ENCODE data around the gene MAML3.

Gene MAML3

GRCh38 chr4:140123666-140124377, 30.2 kb downstream of the MAML3 start:
- FAIRE-seq: no peak

- no peak for FAIRE-seq
Measured at GRCh38 chr4:140122891-140123290, 31.1 kb downstream of the MAML3 start.

- FAIRE-seq: no peak
Measured at GRCh38 chr4:140121646-140122045, 32.3 kb downstream of the MAML3 start.

GRCh38 chr4:140118931-140119640, 34.9 kb downstream of the MAML3 start:
- no peak for FAIRE-seq

- no peak for FAIRE-seq
Measured at GRCh38 chr4:140117947-140118346, 36.0 kb downstream of the MAML3 start.

- FAIRE-seq: no peak
Measured at GRCh38 chr4:140116442-140117104, 37.4 kb downstream of the MAML3 start.

- FAIRE-seq: no peak
Measured at GRCh38 chr4:140115140-140115539, 38.8 kb downstream of the MAML3 start.

GRCh38 chr4:140113653-140114052, 40.3 kb downstream of the MAML3 start:
- FAIRE-seq: no peak

GRCh38 chr4:140112576-140112975, 41.4 kb downstream of the MAML3 start:
- FAIRE-seq: no peak

GRCh38 chr4:140111256-140111655, 42.7 kb downstream of the MAML3 start:
- FAIRE-seq: no peak

GRCh38 chr4:140110542-140111215, 43.3 kb downstream of the MAML3 start:
- no peak for FAIRE-seq

GRCh38 chr4:140109737-140110136, 44.2 kb downstream of the MAML3 start:
- FAIRE-seq: no peak

- FAIRE-seq: no peak
Measured at GRCh38 chr4:140109292-140109691, 44.7 kb downstream of the MAML3 start.

GRCh38 chr4:140108713-140109230, 45.2 kb downstream of the MAML3 start:
- no peak for FAIRE-seq

- no peak for FAIRE-seq
Measured at GRCh38 chr4:140108243-140108642, 45.7 kb downstream of the MAML3 start.

GRCh38 chr4:140106289-140106844, 47.6 kb downstream of the MAML3 start:
- no peak for FAIRE-seq

GRCh38 chr4:140105436-140105835, 48.5 kb downstream of the MAML3 start:
- no peak for FAIRE-seq

- no peak for FAIRE-seq
Measured at GRCh38 chr4:140103676-140104075, 50.3 kb downstream of the MAML3 start.

GRCh38 chr4:140102421-140102820, 51.6 kb downstream of the MAML3 start:
- FAIRE-seq: no peak

- no peak for FAIRE-seq
Measured at GRCh38 chr4:140100771-140101170, 53.2 kb downstream of the MAML3 start.

GRCh38 chr4:140099983-140100382, 54.0 kb downstream of the MAML3 start:
- FAIRE-seq: no peak

- no peak for FAIRE-seq
Measured at GRCh38 chr4:140098455-140099160, 55.4 kb downstream of the MAML3 start.
